HEK293 (cell line): Measurements from ENCODE around the gene PCDHA7.
"Not testable (repeated sequence)": the region's sequence is repeated elsewhere in the genome, so short reads cannot be mapped to it uniquely, and the experiment has no call there.

ENCODE experiments used
- CTCF ChIA-PET: fragments of 350-600 bp; formaldehyde crosslinking; extraction: SDS; loops from one replicate; lab custom pipeline; 2021; ENCODE audit warnings: antibody characterized with exemption; lab: Yijun Ruan, JAX
- POLR2A ChIA-PET: fragments of 300-600 bp; formaldehyde crosslinking; extraction: SDS; loops from one replicate; lab custom pipeline; 2020; ENCODE audit warnings: antibody characterized with exemption, inconsistent platforms; lab: Yijun Ruan, JAX
- H3K27ac ChIP-seq: fragments of 200-500 bp; sonication (Bioruptor generic); 2 replicates; pipeline ENCODE4 v1.5.1; 2014; ENCODE audit warnings: low read depth, low read length, control low read depth, inconsistent platforms; ENCODE audit errors: extremely low read depth
- H3K36me3 ChIP-seq, 2 experiments: fragments of 200-500 bp in 1 of 2; sonication (Bioruptor generic) in 1 of 2; 1 replicate in 1 of 2; 2 replicates in 1 of 2; pipeline ENCODE4 v1.5.1; 2014 to 2017; ENCODE audit warnings: inconsistent platforms in 2 of 2, low read length in 2 of 2; ENCODE audit not compliant: control insufficient read depth in 2 of 2, insufficient read depth in 1 of 2
- H3K4me1 ChIP-seq: fragments of 200-500 bp; sonication (Bioruptor generic); 2 replicates; pipeline ENCODE4 v1.5.1; 2014; ENCODE audit warnings: mild to moderate bottlenecking, low read length, inconsistent platforms; ENCODE audit not compliant: control insufficient read depth, insufficient read depth
- H3K4me3 ChIP-seq: 2 replicates; pipeline ENCODE4 v1.5.1; 2011; ENCODE audit warnings: low read depth, mild to moderate bottlenecking, control low read depth, low read length, moderate library complexity
- H3K9me3 ChIP-seq: fragments of 200-500 bp; sonication (Bioruptor generic); 2 replicates; pipeline ENCODE4 v1.5.1; 2014; ENCODE audit warnings: low read depth, low read length, inconsistent platforms; ENCODE audit not compliant: control insufficient read depth, insufficient read depth
- SCRT2 ChIP-seq: fragments of 450-650 bp; formaldehyde crosslinking; IDR thresholded peaks from 2 replicates; pipeline ENCODE4 v1.5.1; 2016; ENCODE audit warnings: missing biosample characterization, missing genetic modification characterization
- ZNF23 ChIP-seq: fragments of 450-650 bp; formaldehyde crosslinking; IDR thresholded peaks from 2 replicates; pipeline ENCODE4 v1.5.1; 2016; ENCODE audit warnings: missing biosample characterization, missing genetic modification characterization, borderline replicate concordance
- ZNF366 ChIP-seq: fragments of 450-650 bp; formaldehyde crosslinking; conservative IDR thresholded peaks from 2 replicates; pipeline ENCODE4 v1.5.1; 2016; ENCODE audit warnings: missing biosample characterization, missing genetic modification characterization
- ZNF394 ChIP-seq: fragments of 450-650 bp; formaldehyde crosslinking; IDR thresholded peaks from 2 replicates; pipeline ENCODE4 v1.5.1; 2016; ENCODE audit warnings: missing biosample characterization, missing genetic modification characterization, mild to moderate bottlenecking, moderate library complexity, borderline replicate concordance
- ZNF654 ChIP-seq: fragments of 450-650 bp; formaldehyde crosslinking; IDR thresholded peaks from 2 replicates; pipeline ENCODE4 v1.5.1; 2016; ENCODE audit warnings: low read depth, missing biosample characterization, missing genetic modification characterization

Gene PCDHA7, protein sequence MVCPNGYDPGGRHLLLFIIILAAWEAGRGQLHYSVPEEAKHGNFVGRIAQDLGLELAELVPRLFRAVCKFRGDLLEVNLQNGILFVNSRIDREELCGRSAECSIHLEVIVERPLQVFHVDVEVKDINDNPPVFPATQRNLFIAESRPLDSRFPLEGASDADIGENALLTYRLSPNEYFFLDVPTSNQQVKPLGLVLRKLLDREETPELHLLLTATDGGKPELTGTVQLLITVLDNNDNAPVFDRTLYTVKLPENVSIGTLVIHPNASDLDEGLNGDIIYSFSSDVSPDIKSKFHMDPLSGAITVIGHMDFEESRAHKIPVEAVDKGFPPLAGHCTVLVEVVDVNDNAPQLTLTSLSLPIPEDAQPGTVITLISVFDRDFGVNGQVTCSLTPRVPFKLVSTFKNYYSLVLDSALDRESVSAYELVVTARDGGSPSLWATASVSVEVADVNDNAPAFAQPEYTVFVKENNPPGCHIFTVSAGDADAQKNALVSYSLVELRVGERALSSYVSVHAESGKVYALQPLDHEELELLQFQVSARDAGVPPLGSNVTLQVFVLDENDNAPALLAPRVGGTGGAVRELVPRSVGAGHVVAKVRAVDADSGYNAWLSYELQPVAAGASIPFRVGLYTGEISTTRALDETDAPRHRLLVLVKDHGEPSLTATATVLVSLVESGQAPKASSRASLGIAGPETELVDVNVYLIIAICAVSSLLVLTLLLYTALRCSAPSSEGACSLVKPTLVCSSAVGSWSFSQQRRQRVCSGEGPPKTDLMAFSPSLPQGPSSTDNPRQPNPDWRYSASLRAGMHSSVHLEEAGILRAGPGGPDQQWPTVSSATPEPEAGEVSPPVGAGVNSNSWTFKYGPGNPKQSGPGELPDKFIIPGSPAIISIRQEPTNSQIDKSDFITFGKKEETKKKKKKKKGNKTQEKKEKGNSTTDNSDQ

GRCh38 chr5:140833993-140834392 is at the start of gene PCDHA7:
Gene PCDHA7, plus strand, starts transcription at chr5:140834269. Its CDS starts 115 bp downstream, at chr5:140834384.
- Histone ChIP-seq H3K27ac (no peak within 1 kb of the TSS), H3K36me3 (no peaks in the 10 kb centered on the region), H3K4me1 (no peaks in the 10 kb centered on the region), H3K4me3 (no peak within 1 kb of the TSS), H3K9me3 (no peaks in the 10 kb centered on the region)
- ChIA-PET POLR2A (no interaction called here), CTCF (interaction anchor here (1.1 kb wide), 1 partner anchor 35 kb away, joined by 3 read pairs; the partner anchor contains the start of gene PCDHA11)
- TF ChIP-seq ZNF654 (peak; percentile 12; the same call in 1 of the 2 replicates), ZNF394 (no peak)

GRCh38 chr5:140785905-140786686 is 48.0 kb upstream of the PCDHA7 start, which contains the start of gene PCDHA1:
Gene PCDHA1, plus strand, starts transcription at chr5:140786140.
- Histone ChIP-seq H3K4me3 (no peak within 1 kb of the TSS), H3K36me3 (no peaks in the 10 kb centered on the region), H3K9me3 (no peaks in the 10 kb centered on the region), H3K4me1 (no peaks in the 10 kb centered on the region)
- POLR2A ChIA-PET = no interaction called here
- no peak for TF ChIP-seq ZNF23 (tag by site-specific recombination)
- peak; percentile 71 for TF ChIP-seq ZNF654
- TF ChIP-seq, all 188 proteins: peak for 1
- CTCF ChIA-PET = interaction anchor here (0.5 to 2.2 kb wide), 14 partner anchors 9 to 562 kb away, joined by 3 to 6 read pairs (median 3); partner anchors contain the start of genes PCDHA2 and PCDHA4
- H3K27ac ChIP-seq = no peak within 1 kb of the TSS

GRCh38 chr5:140787422-140787821 is 46.6 kb upstream of the PCDHA7 start:
- POLR2A ChIA-PET, H3K9me3 ChIP-seq, H3K4me3 ChIP-seq, H3K4me1 ChIP-seq, H3K27ac ChIP-seq, H3K36me3 ChIP-seq: not testable (repeated sequence)
- CTCF ChIA-PET = interaction anchor here (0.6 to 1.4 kb wide), 3 partner anchors 28 to 54 kb away, joined by 3 read pairs; no protein-coding TSS in a partner anchor

- POLR2A ChIA-PET, H3K4me1 ChIP-seq, H3K4me3 ChIP-seq, H3K9me3 ChIP-seq, H3K36me3 ChIP-seq, H3K27ac ChIP-seq: not testable (repeated sequence)
- CTCF ChIA-PET = interaction anchor here (0.6 to 1.4 kb wide), 3 partner anchors 12 to 54 kb away, joined by 3 to 4 read pairs (median 3); no protein-coding TSS in a partner anchor
These were observed 46.1 kb upstream of the PCDHA7 start for GRCh38 chr5:140787849-140788504.

- no peaks in the 10 kb centered on the region for H3K9me3 ChIP-seq
These were observed 43.0 kb upstream of the PCDHA7 start for GRCh38 chr5:140791089-140791488.

More at GRCh38 chr5:140791089-140791488, 43.0 kb upstream of the PCDHA7 start:
- TF ChIP-seq SCRT2 (tag by site-specific recombination) (0 out of 2 replicates have a peak, but pooled peaks have one; percentile 22), ZNF366 (no peak)
- no peak overlapping the region for H3K4me3 ChIP-seq
- H3K36me3 ChIP-seq = no peaks in the 10 kb centered on the region
- no peaks in the 10 kb centered on the region for H3K4me1 ChIP-seq
- ChIA-PET CTCF (no interaction called here), POLR2A (no interaction called here)
- H3K27ac ChIP-seq = no peak overlapping the region
